OCI-LY1 (cell line): ENCODE data around the gene KIF21A.

ENCODE experiments used
- H2AFZ ChIP-seq: fragments of 200-600 bp; sonication (generic), shearing (Covaris generic); 2 replicates; pipeline ENCODE4 v1.6.0; 2014; ENCODE audit warnings: antibody characterized with exemption, mild to moderate bottlenecking, low read length
- H3F3A ChIP-seq: fragments of 200-600 bp; sonication (generic), shearing (Covaris generic); 2 replicates; pipeline ENCODE4 v1.6.0; 2014; ENCODE audit warnings: mild to moderate bottlenecking, antibody characterized with exemption, low read length, moderate library complexity; ENCODE audit not compliant: insufficient read depth
- H3K27ac ChIP-seq: fragments of 200-600 bp; sonication (generic); 2 replicates; pipeline ENCODE4 v1.5.1; 2014; ENCODE audit warnings: low read length, mixed run types, mild to moderate bottlenecking, low read depth; ENCODE audit not compliant: poor library complexity, severe bottlenecking
- H3K27me3 ChIP-seq: fragments of 200-600 bp; sonication (generic); 2 replicates; pipeline ENCODE4 v1.6.0; 2014; ENCODE audit warnings: antibody characterized with exemption, mild to moderate bottlenecking, low read length, moderate library complexity; ENCODE audit not compliant: insufficient read depth
- H3K36me3 ChIP-seq: fragments of 200-600 bp; sonication (generic); 2 replicates; pipeline ENCODE4 v1.6.1; 2014; ENCODE audit warnings: mild to moderate bottlenecking, antibody characterized with exemption, low read length, moderate library complexity, mixed read lengths; ENCODE audit not compliant: insufficient read depth
- H3K4me1 ChIP-seq: fragments of 200-600 bp; sonication (generic); 2 replicates; pipeline ENCODE4 v1.5.1; 2014; ENCODE audit warnings: mild to moderate bottlenecking, low read length, moderate library complexity; ENCODE audit not compliant: insufficient read depth, severe bottlenecking
- H3K4me2 ChIP-seq: fragments of 200-600 bp; sonication (generic), shearing (Covaris generic); 2 replicates; pipeline ENCODE4 v1.6.1; 2014; ENCODE audit warnings: low read length
- H3K4me3 ChIP-seq: fragments of 200-600 bp; sonication (generic); 2 replicates; pipeline ENCODE4 v1.5.1; 2014; ENCODE audit warnings: low read length, low read depth, mild to moderate bottlenecking, mixed read lengths; ENCODE audit not compliant: poor library complexity, severe bottlenecking
- H3K79me2 ChIP-seq: fragments of 200-600 bp; shearing (Covaris generic); 2 replicates; pipeline ENCODE4 v1.6.1; 2016; ENCODE audit warnings: mixed run types, low read length, mixed read lengths; ENCODE audit not compliant: insufficient read depth
- H3K9ac ChIP-seq: fragments of 200-600 bp; sonication (generic), shearing (Covaris generic); 2 replicates; pipeline ENCODE4 v1.6.1; 2014; ENCODE audit warnings: mild to moderate bottlenecking, low read length, mixed read lengths
- H3K9me2 ChIP-seq: fragments of 200-600 bp; sonication (generic), shearing (Covaris generic); 2 replicates; pipeline ENCODE4 v1.6.1; 2014; ENCODE audit warnings: low read depth, mild to moderate bottlenecking, low read length, mixed read lengths
- H3K9me3 ChIP-seq: fragments of 200-600 bp; shearing (Covaris generic); 2 replicates; pipeline ENCODE4 v1.6.1; 2014; ENCODE audit warnings: low read length, mixed read lengths
- H4K20me1 ChIP-seq: fragments of 200-600 bp; sonication (generic), shearing (Covaris generic); 2 replicates; pipeline ENCODE4 v1.6.0; 2016; ENCODE audit warnings: mild to moderate bottlenecking, low read length; ENCODE audit not compliant: insufficient read depth
- CTCF ChIP-seq: fragments of 200-600 bp; sonication (generic), shearing (Covaris generic); IDR thresholded peaks from 2 replicates; pipeline ENCODE4 v1.5.1; 2017; ENCODE audit warnings: mild to moderate bottlenecking, antibody characterized with exemption, low read length, moderate library complexity, mixed read lengths
- EZH2 ChIP-seq: fragments of 200-600 bp; sonication (generic), shearing (Covaris generic); IDR thresholded peaks from 2 replicates; pipeline ENCODE4 v1.8.0; 2017; ENCODE audit warnings: borderline replicate concordance, mixed run types, mild to moderate bottlenecking, antibody characterized with exemption, low read length, moderate library complexity, mixed read lengths

The KIF21A gene

GRCh38 chr12:39269492-39269891 is 173.4 kb downstream of the KIF21A start:
- Histone ChIP-seq H3K4me1 (no peaks in the 10 kb centered on the region), H3K4me3 (no peak overlapping the region), H3K27ac (no peak overlapping the region), H3K27me3 (no peaks in the 10 kb centered on the region), H3K9me3 (no peaks in the 10 kb centered on the region), H3K79me2 (no peaks in the 10 kb centered on the region), H3K9ac (no peak overlapping the region), H2AFZ (no peak overlapping the region), H3K4me2 (no peak overlapping the region), H3K9me2 (no peaks in the 10 kb centered on the region), H3F3A (no peaks in the 10 kb centered on the region), H4K20me1 (no peaks in the 10 kb centered on the region), H3K36me3 (no peaks in the 10 kb centered on the region)
- TF ChIP-seq CTCF, result no peak

GRCh38 chr12:39267886-39268285 is 175.0 kb downstream of the KIF21A start:
- Histone ChIP-seq H3K9ac (no peak overlapping the region), H3K4me3 (no peak overlapping the region), H3F3A (no peaks in the 10 kb centered on the region), H3K36me3 (no peaks in the 10 kb centered on the region), H3K4me1 (no peaks in the 10 kb centered on the region), H3K79me2 (no peaks in the 10 kb centered on the region), H3K9me3 (no peaks in the 10 kb centered on the region), H2AFZ (no peak overlapping the region), H4K20me1 (no peaks in the 10 kb centered on the region), H3K27me3 (no peaks in the 10 kb centered on the region), H3K9me2 (no peaks in the 10 kb centered on the region), H3K27ac (no peak overlapping the region), H3K4me2 (no peak overlapping the region)
- no peak for TF ChIP-seq EZH2
- TF ChIP-seq CTCF, result no peak

- H4K20me1 ChIP-seq, result no peaks in the 10 kb centered on the region
- no peaks in the 10 kb centered on the region for H3K36me3 ChIP-seq
- TF ChIP-seq EZH2 (no peak), CTCF (no peak)
- H3K27me3 ChIP-seq, result no peaks in the 10 kb centered on the region
- H3K4me2 ChIP-seq, result no peak overlapping the region
- H3K79me2 ChIP-seq, result no peaks in the 10 kb centered on the region
- no peak overlapping the region for H3K9ac ChIP-seq
- no peaks in the 10 kb centered on the region for H3K9me2 ChIP-seq
- H3K27ac ChIP-seq, result no peak overlapping the region
- H3K9me3 ChIP-seq, result no peaks in the 10 kb centered on the region
- no peak overlapping the region for H2AFZ ChIP-seq
- no peaks in the 10 kb centered on the region for H3K4me1 ChIP-seq
- no peaks in the 10 kb centered on the region for H3F3A ChIP-seq
- H3K4me3 ChIP-seq, result no peak overlapping the region
Measured at GRCh38 chr12:39252628-39253027, 190.3 kb downstream of the KIF21A start.
